Measurements from ENCODE around the gene CDYL2.

GRCh38 chr16:80707686-80708085 lies 96.7 kb downstream of the CDYL2 start:
- no peak for TF ChIP-seq CTCF (conservative IDR thresholded peaks at IDR 0.05; ENCODE audit: low read depth, low read length)
- no peak for TF ChIP-seq EZH2 (IDR thresholded peaks at IDR 0.05; ENCODE audit: low read length, unreplicated experiment)
